Spleen (tissue), 11 donors: Measurements from ENCODE around the gene ABLIM3. TPM values are rescaled to one million over a fixed set of nuclear protein-coding genes. Genes with fewer than 3 reads are reported as not detected.
A peak's percentile ranks its signal among the peaks of the same experiment; 100 is the strongest.

Experiments used
- DNase-seq: peaks from one replicate; pipeline ENCODE4 v3.0.0-alpha.2; 2020
- H3K27ac ChIP-seq, 8 donors: fragments of 200-600 bp; sonication (generic) in 7 of 8; 1 replicate in 4 of 8; 2 replicates in 4 of 8; pipeline versions ENCODE4 v1.5.0 to v1.8.0; 2016 to 2021; ENCODE audit warnings: inconsistent platforms in 4 of 8, mild to moderate bottlenecking in 4 of 8, moderate library complexity in 1 of 8
- H3K27me3 ChIP-seq, 7 donors: fragments of 200-600 bp; sonication (generic) in 6 of 7; replicated peaks in 1 of 7; 1 replicate in 4 of 7; 2 replicates in 3 of 7; pipeline versions ENCODE4 v1.5.0 to v1.8.0; 2016 to 2021; ENCODE audit warnings: inconsistent platforms in 3 of 7, mild to moderate bottlenecking in 1 of 7
- H3K36me3 ChIP-seq, 6 donors: fragments of 200-600 bp; sonication (generic) in 5 of 6; 1 replicate in 4 of 6; 2 replicates in 2 of 6; pipeline versions ENCODE4 v1.5.0 to v1.8.0; 2016 to 2021; ENCODE audit warnings: inconsistent platforms in 2 of 6
- H3K4me1 ChIP-seq, 6 donors: fragments of 200-600 bp; sonication (generic) in 5 of 6; 1 replicate in 3 of 6; 2 replicates in 3 of 6; pipeline versions ENCODE4 v1.5.0 to v1.8.0; 2016 to 2021; ENCODE audit warnings: inconsistent platforms in 3 of 6
- H3K4me3 ChIP-seq, 8 donors: fragments of 200-600 bp; sonication (generic) in 7 of 8; 1 replicate in 4 of 8; 2 replicates in 4 of 8; pipeline versions ENCODE4 v1.5.0 to v1.8.0; 2016 to 2021; ENCODE audit warnings: inconsistent platforms in 4 of 8, mild to moderate bottlenecking in 4 of 8, moderate library complexity in 2 of 8
- H3K9me3 ChIP-seq, 8 donors: fragments of 200-600 bp; sonication (generic) in 7 of 8; 1 replicate in 4 of 8; 2 replicates in 4 of 8; pipeline versions ENCODE4 v1.5.0 to v1.8.0; 2016 to 2021; ENCODE audit warnings: inconsistent platforms in 4 of 8
- CTCF ChIP-seq, 11 experiments: fragments of 200-600 bp in 7 of 11; fragments of 450-650 bp in 4 of 11; sonication (generic) in 4 of 11; IDR thresholded peaks in 8 of 11; conservative IDR thresholded peaks in 3 of 11; 1 replicate in 7 of 11; 2 replicates in 4 of 11; pipeline versions ENCODE4 v1.4.0 to v1.8.0; 2016 to 2021; ENCODE audit warnings: antibody characterized with exemption in 11 of 11, inconsistent platforms in 4 of 11, mild to moderate bottlenecking in 1 of 11
- POLR2A ChIP-seq, 3 donors: fragments of 450-650 bp; IDR thresholded peaks; one replicate each; pipeline ENCODE4 v1.5.1; 2017; ENCODE audit warnings: antibody characterized with exemption in 3 of 3, mild to moderate bottlenecking in 1 of 3
- POLR2AphosphoS5 ChIP-seq, 3 donors: sonication (generic); formaldehyde crosslinking; IDR thresholded peaks; one replicate each; pipeline ENCODE4 v1.5.1; 2017; ENCODE audit warnings: antibody characterized with exemption in 3 of 3
- WGBS, 5 donors: extraction: QIAGEN DNeasy Blood & Tissue Kit in 3 of 5; methylation state at CpG; one replicate each; pipeline versions ENCODE4 v1.1.5 to v1.1.7; 2013 to 2018; 5-methylcytosine and 5-hydroxymethylcytosine counted together
- intact Hi-C: fragments of 100-400 bp; cut with DNase I; formaldehyde crosslinking; loops from one replicate; pipeline ENCODE4 v1.15.0; 2023; ENCODE audit warnings: low total_unique reads
- polyA plus RNA-seq, 3 donors: library from polyadenylated mRNA; stranded (reverse); fragments of 200-250 nt; gene quantifications; one replicate each; pipeline ENCODE4 v1.2.1, GENCODE V29; 2013
- total RNA-seq, 7 donors: library from RNA; depleted of rRNA in 3 of 7; stranded (reverse); fragments of >200 nt in 3 of 7; fragmentation: NEBNext Ultra II Directional in 4 of 7; extraction: Animal tissue kit (Norgen Biotek cat#: 25700) in 4 of 7; gene quantifications; one replicate each; pipeline versions ENCODE4 v1.1.0 to v1.2.1, GENCODE V29; 2016 to 2021
- donor health status: healthy with polysubstance abuse.
- donor health status: DM: no; HTN: no; CAD: no; lungs with moderate emphysema.
- donor health status: DM: no; HTN: no; CAD: no.
- donor health status: Bipolar disorder and iron deficiency.
- donor health status: healthy.
- donor health status: DM: no; HTN: no; CAD: no.
- donor health status: DM: yes; HTN: yes; CAD: no.

Gene ABLIM3
- total and polyA plus RNA-seq, 10 donors, result 3.3 to 32.9 (median 13.6) TPM

GRCh38 chr5:149205625-149206523 is 64.6 kb downstream of the ABLIM3 start:
- Histone ChIP-seq H3K9me3 (no peaks in the 10 kb centered on the region), H3K4me1 (peaks cover 0 to 25% (median 8%) of the 10 kb centered on the region in 6 donors), H3K4me3 (no peak overlapping the region), H3K27ac (peak overlapping the region in 7 of 8 donors; percentile 19 to 64 (median 47)), H3K27me3 (peaks cover 0 to 6% (median 0%) of the 10 kb centered on the region in 7 donors), H3K36me3 (peaks cover 0 to 20% (median 0%) of the 10 kb centered on the region in 6 donors)
- intact Hi-C loops, result no loop called here
- 68 to 80% (median 69%) methylated on average over 10 of the region's 10 CpGs for whole genome bisulfite sequencing, 5 donors
- TF ChIP-seq POLR2AphosphoS5 (IDR thresholded peaks at IDR 0.05) (peak in 2 of 3 donors; percentile 67 to 81), CTCF (IDR thresholded peaks at IDR 0.05 in 8 of 11, conservative IDR thresholded peaks at IDR 0.05 in 3 of 11) (no peak)
- DNase-seq, result no peak

- peak overlapping the region in 7 of 8 donors; percentile 19 to 64 (median 44) for H3K27ac ChIP-seq
- H3K4me1 ChIP-seq, result peaks cover 0 to 25% (median 8%) of the 10 kb centered on the region in 6 donors
- WGBS, 5 donors, result 69 to 84% (median 77%) methylated on average over 10 of the region's 10 CpGs
- no peaks in the 10 kb centered on the region for H3K9me3 ChIP-seq
- no peak overlapping the region for H3K4me3 ChIP-seq
- DNase-seq, result no peak
- TF ChIP-seq CTCF (IDR thresholded peaks at IDR 0.05 in 8 of 11, conservative IDR thresholded peaks at IDR 0.05 in 3 of 11), result no peak
- no peak for TF ChIP-seq POLR2A (IDR thresholded peaks at IDR 0.05)
- TF ChIP-seq POLR2AphosphoS5 (IDR thresholded peaks at IDR 0.05), result no peak
- intact Hi-C loops, result no loop called here
- peaks cover 0 to 3% (median 0%) of the 10 kb centered on the region in 7 donors for H3K27me3 ChIP-seq
- peaks cover 0 to 12% (median 0%) of the 10 kb centered on the region in 6 donors for H3K36me3 ChIP-seq
These were observed 65.3 kb downstream of the ABLIM3 start for GRCh38 chr5:149206524-149207141.

GRCh38 chr5:149207831-149208230 is 66.5 kb downstream of the ABLIM3 start:
- peaks cover 0 to 3% (median 0%) of the 10 kb centered on the region in 7 donors for H3K27me3 ChIP-seq
- intact Hi-C loops, result no loop called here
- no peak overlapping the region for H3K4me3 ChIP-seq
- peaks cover 0 to 7% (median 0%) of the 10 kb centered on the region in 6 donors for H3K36me3 ChIP-seq
- peak overlapping the region in 1 of 8 donors; percentile 64 for H3K27ac ChIP-seq
- peaks cover 0 to 25% (median 8%) of the 10 kb centered on the region in 6 donors for H3K4me1 ChIP-seq
- no peak for DNase-seq
- no peaks in the 10 kb centered on the region for H3K9me3 ChIP-seq
- TF ChIP-seq POLR2A (IDR thresholded peaks at IDR 0.05) (no peak), POLR2AphosphoS5 (IDR thresholded peaks at IDR 0.05) (no peak), CTCF (IDR thresholded peaks at IDR 0.05 in 8 of 11, conservative IDR thresholded peaks at IDR 0.05 in 3 of 11) (no peak)
- 7 to 50% (median 27%) methylated on average over 2 of the region's 2 CpGs for WGBS, 5 donors

- Histone ChIP-seq H3K4me3 (no peak overlapping the region), H3K36me3 (no peaks in the 10 kb centered on the region), H3K27me3 (peaks cover 0 to 3% (median 0%) of the 10 kb centered on the region in 7 donors), H3K4me1 (peaks cover 0 to 18% (median 8%) of the 10 kb centered on the region in 6 donors), H3K9me3 (no peaks in the 10 kb centered on the region), H3K27ac (no peak overlapping the region)
- 94 to 97% (median 96%) methylated on average over 4 of the region's 4 CpGs for WGBS, 5 donors
- intact Hi-C loops, result no loop called here
- DNase-seq, result no peak
- TF ChIP-seq CTCF (IDR thresholded peaks at IDR 0.05 in 8 of 11, conservative IDR thresholded peaks at IDR 0.05 in 3 of 11) (no peak), POLR2A (IDR thresholded peaks at IDR 0.05) (no peak), POLR2AphosphoS5 (IDR thresholded peaks at IDR 0.05) (no peak)
These were observed 68.9 kb downstream of the ABLIM3 start for GRCh38 chr5:149210225-149210624.
